IMR-90 (cell line): ENCODE results near the gene TMEM218. TPM values are rescaled to one million over a fixed set of nuclear protein-coding genes. Genes with fewer than 3 reads are reported as not detected.

Experiments used
- ATAC-seq: fragments of 200-7000 bp; cut with Tn5 transposase; 2 replicates; pipeline ENCODE4 v1.9.1; 2020; ENCODE audit warnings: low read depth, mild to moderate bottlenecking, moderate library complexity
- BruUV-seq: library from RNA; stranded (reverse); fragments of 400-500 nt; replicated peaks from 2 replicates; lab custom pipeline; 2021; lab: Mats Ljungman, UMichigan
- CTCF ChIA-PET: fragments of 300-600 bp; formaldehyde crosslinking; extraction: SDS; loops from one replicate; lab custom pipeline; 2021; ENCODE audit warnings: antibody characterized with exemption; lab: Yijun Ruan, JAX
- POLR2A ChIA-PET: fragments of 300-600 bp; sonication (Branson Sonifier 250); formaldehyde crosslinking; loops from one replicate; lab custom pipeline; 2022; ENCODE audit warnings: antibody characterized with exemption; ENCODE audit not compliant: unreplicated experiment; lab: Charles Lee
- DNase-seq: peaks from one replicate; pipeline ENCODE4 v3.0.0; 2013
- H2AFZ ChIP-seq: replicated peaks from 2 replicates; pipeline ENCODE3; 2013; ENCODE audit warnings: low read length, mild to moderate bottlenecking; ENCODE audit not compliant: poor library complexity
- H2AK5ac ChIP-seq: 2 replicates; pipeline ENCODE4 v1.6.1; 2013; ENCODE audit warnings: low read depth, low read length, inconsistent platforms
- H2AK9ac ChIP-seq: replicated peaks from 2 replicates; pipeline ENCODE3; 2013; ENCODE audit warnings: mild to moderate bottlenecking, low read depth, low read length, moderate library complexity; ENCODE audit not compliant: poor library complexity
- H2BK120ac ChIP-seq: 2 replicates; pipeline ENCODE4 v1.6.1; 2013; ENCODE audit warnings: low read depth, low read length, inconsistent platforms
- H2BK15ac ChIP-seq: 3 replicates; pipeline ENCODE4 v1.6.1; 2013; ENCODE audit warnings: low read depth, low read length, inconsistent platforms
- H2BK20ac ChIP-seq: 2 replicates; pipeline ENCODE4 v1.6.1; 2013; ENCODE audit warnings: low read depth, mild to moderate bottlenecking, inconsistent platforms, low read length, moderate library complexity
- H2BK5ac ChIP-seq: 2 replicates; pipeline ENCODE4 v1.6.1; 2013; ENCODE audit warnings: mild to moderate bottlenecking, low read depth, low read length, inconsistent platforms; ENCODE audit not compliant: poor library complexity, severe bottlenecking
- H3K14ac ChIP-seq: replicated peaks from 2 replicates; pipeline ENCODE4 v1.6.1; 2013; ENCODE audit warnings: low read depth, low read length, inconsistent platforms
- H3K18ac ChIP-seq: 2 replicates; pipeline ENCODE4 v1.6.1; 2013; ENCODE audit warnings: low read depth, low read length, control low read depth
- H3K23ac ChIP-seq: 2 replicates; pipeline ENCODE4 v1.6.1; 2013; ENCODE audit warnings: low read depth, low read length, inconsistent platforms
- H3K27ac ChIP-seq: 2 replicates; pipeline ENCODE4 v1.5.1; 2013; ENCODE audit warnings: mild to moderate bottlenecking, control low read depth, low read length; ENCODE audit not compliant: insufficient read depth
- H3K27me3 ChIP-seq: 2 replicates; pipeline ENCODE4 v1.6.1; 2013; ENCODE audit warnings: low read length; ENCODE audit not compliant: control insufficient read depth, insufficient read depth
- H3K36me3 ChIP-seq: 2 replicates; pipeline ENCODE4 v1.6.1; 2013; ENCODE audit warnings: low read length, mixed read lengths; ENCODE audit not compliant: control insufficient read depth, insufficient read depth
- H3K4ac ChIP-seq: 2 replicates; pipeline ENCODE4 v1.6.1; 2013; ENCODE audit warnings: low read depth, low read length, inconsistent platforms
- H3K4me1 ChIP-seq: 2 replicates; pipeline ENCODE4 v1.6.1; 2013; ENCODE audit warnings: low read length, mixed read lengths; ENCODE audit not compliant: control insufficient read depth, insufficient read depth
- H3K4me2 ChIP-seq: 2 replicates; pipeline ENCODE4 v1.6.1; 2013; ENCODE audit warnings: low read depth, mild to moderate bottlenecking, control low read depth, low read length, moderate library complexity
- H3K4me3 ChIP-seq: 2 replicates; pipeline ENCODE4 v1.5.1; 2013; ENCODE audit warnings: low read depth, mild to moderate bottlenecking, control low read depth, low read length, moderate library complexity; ENCODE audit not compliant: insufficient read depth
- H3K56ac ChIP-seq: 2 replicates; pipeline ENCODE4 v1.6.1; 2013; ENCODE audit warnings: low read length, inconsistent platforms; ENCODE audit not compliant: insufficient read depth; ENCODE audit errors: extremely low read depth
- H3K79me1 ChIP-seq, 2 experiments: 2 replicates each; pipeline ENCODE4 v1.6.1; 2013; ENCODE audit warnings: low read length in 2 of 2, inconsistent platforms in 1 of 2, low read depth in 1 of 2
- H3K9ac ChIP-seq: 2 replicates; pipeline ENCODE4 v1.6.1; 2013; ENCODE audit warnings: low read depth, low read length, control low read depth
- H3K9me1 ChIP-seq: 2 replicates; pipeline ENCODE4 v1.6.1; 2013; ENCODE audit warnings: low read length, inconsistent platforms; ENCODE audit not compliant: insufficient read depth
- H3K9me3 ChIP-seq: 2 replicates; pipeline ENCODE4 v1.6.1; 2013; ENCODE audit warnings: low read length; ENCODE audit not compliant: control insufficient read depth, insufficient read depth
- H4K20me1 ChIP-seq: 2 replicates; pipeline ENCODE4 v1.6.1; 2013; ENCODE audit warnings: low read length, inconsistent platforms; ENCODE audit not compliant: insufficient read depth
- H4K5ac ChIP-seq: 2 replicates; pipeline ENCODE4 v1.6.1; 2013; ENCODE audit warnings: mild to moderate bottlenecking, low read depth, low read length, control low read depth
- H4K8ac ChIP-seq, 2 experiments: 2 replicates each; pipeline ENCODE4 v1.6.1; 2013; ENCODE audit warnings: low read depth in 2 of 2, low read length in 2 of 2, control low read depth in 1 of 2, inconsistent platforms in 1 of 2
- H4K91ac ChIP-seq: 2 replicates; pipeline ENCODE4 v1.6.1; 2013; ENCODE audit warnings: low read depth, low read length, inconsistent platforms; ENCODE audit not compliant: insufficient read depth
- CEBPB ChIP-seq: IDR thresholded peaks from 2 replicates; pipeline ENCODE4 v1.6.1; 2012; ENCODE audit warnings: low read depth, low read length, improper control_type of control experiment
- CHD1 ChIP-seq: IDR thresholded peaks from 2 replicates; pipeline ENCODE4 v1.6.1; 2012; ENCODE audit warnings: low read depth, low read length, improper control_type of control experiment
- POLR2A ChIP-seq: IDR thresholded peaks from 2 replicates; pipeline ENCODE4 v1.6.1; 2012; ENCODE audit warnings: mild to moderate bottlenecking, low read depth, low read length
- RFX5 ChIP-seq: IDR thresholded peaks from 2 replicates; pipeline ENCODE4 v1.8.0; 2012; ENCODE audit warnings: low read depth, mild to moderate bottlenecking, low read length, moderate library complexity
- WGBS, 2 experiments: methylation state at CpG; one replicate each; pipeline versions ENCODE4 v1.1.5 to v1.1.7; 2013; ENCODE audit warnings: missing lambda C conversion rate in 2 of 2; ENCODE audit not compliant: insufficient read length in 1 of 2; ENCODE audit errors: extremely low coverage in 2 of 2; 5-methylcytosine and 5-hydroxymethylcytosine counted together
- dilution Hi-C: fragments of 300-500 bp; cut with HindIII; formaldehyde crosslinking; loops from one replicate; pipeline ENCODE4 v1.14.3; 2018; ENCODE audit warnings: low sequenced_read_pairs; ENCODE audit not compliant: unreplicated experiment
- in situ Hi-C: fragments of 300-500 bp; cut with MboI; formaldehyde crosslinking; loops from 3 replicates; pipeline ENCODE4 v1.14.3; 2019; ENCODE audit warnings: low sequenced_read_pairs, inconsistent platforms, mixed read lengths
- intact Hi-C: fragments of 100-400 bp; cut with micrococcal nuclease; formaldehyde crosslinking; loops from 2 replicates; pipeline ENCODE4 v1.10.0; 2022
- polyA plus RNA-seq, 3 experiments: library from polyadenylated mRNA; depleted of rRNA; stranded (reverse); fragments of >200 nt; gene quantifications; 2 replicates each; pipeline ENCODE4 v1.2.3, GENCODE V29; 2012; ENCODE audit warnings: low replicate concordance in 1 of 3
- total RNA-seq: library from RNA; depleted of rRNA; stranded (reverse); fragments of >200 nt; gene quantifications from 2 replicates; pipeline ENCODE4 v1.2.3, GENCODE V29; 2012

TMEM218 gene
- total and polyA plus RNA-seq, 2 of the 4 experiments (the other 2 are of a cell fraction), result 19.4 to 23.0 TPM

DNA sequence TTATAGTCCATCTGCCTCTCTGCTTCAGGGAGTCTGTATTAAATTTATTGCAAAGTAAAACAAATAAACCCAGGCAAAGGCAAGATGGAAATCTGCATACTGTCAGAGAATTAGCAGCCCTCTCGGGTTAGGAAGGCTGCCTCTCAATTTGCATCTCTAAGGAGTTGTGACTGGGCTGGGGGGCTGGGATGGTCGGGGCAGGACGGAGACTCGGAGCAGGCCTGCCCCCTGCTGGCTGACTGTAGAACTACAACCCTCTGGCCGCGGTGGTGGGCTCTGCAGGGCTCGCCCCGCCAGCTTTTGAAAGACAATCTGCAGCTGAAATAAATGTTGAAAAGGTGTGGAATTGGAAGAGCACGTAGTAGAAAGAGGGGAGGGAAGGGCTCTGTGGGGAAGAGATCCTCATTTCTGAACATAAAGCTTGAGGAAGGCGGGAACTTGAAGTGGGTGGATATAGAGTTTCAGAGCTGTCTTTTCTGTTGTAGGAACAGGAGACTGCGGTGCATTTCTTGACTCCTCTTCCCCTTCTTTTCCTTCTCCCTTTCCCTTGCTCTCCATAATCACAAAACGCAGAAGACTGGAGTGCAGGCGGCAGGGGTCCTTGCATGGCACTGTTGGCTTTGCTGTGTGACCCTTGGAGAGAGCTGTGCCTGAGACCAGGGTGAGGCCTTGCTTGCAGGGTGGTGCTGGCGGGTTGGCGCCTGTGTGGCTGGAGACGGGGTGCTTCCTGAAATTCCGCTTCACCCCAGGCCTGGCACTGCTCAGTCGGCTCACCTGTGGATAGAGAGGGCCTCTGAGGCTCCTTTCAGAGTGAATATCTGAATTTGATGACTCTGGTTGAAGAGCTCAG, 30.5 kb upstream of the TMEM218 start (continued):
- TF ChIP-seq CHD1 (no peak), RFX5 (no peak), CEBPB (no peak)

DNA sequence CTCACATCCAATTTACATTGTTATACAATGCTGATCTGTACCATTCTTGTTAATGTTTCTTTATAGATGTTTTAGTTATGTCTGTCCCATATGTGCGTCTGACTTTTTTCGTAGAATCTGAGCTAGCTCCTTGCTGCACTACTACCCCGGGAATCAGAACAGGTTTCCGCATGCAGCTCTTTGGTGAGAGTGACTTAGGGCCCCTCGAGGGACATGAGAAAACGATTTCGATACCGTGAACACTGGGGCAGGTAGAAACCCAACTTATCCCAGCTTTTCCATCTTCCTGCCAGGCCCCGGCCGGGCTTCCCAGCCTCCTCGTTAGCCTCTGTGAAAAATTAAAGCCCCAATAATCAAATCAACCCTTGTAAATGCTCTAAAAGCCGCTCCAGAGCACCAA, 29.8 kb upstream of the TMEM218 start:
- H2AFZ ChIP-seq, result no peak overlapping the region
- peaks cover 13% of the 10 kb centered on the region for H3K27me3 ChIP-seq
- H2BK15ac ChIP-seq, result no peak overlapping the region
- H3K9ac ChIP-seq, result no peak overlapping the region
- no peak overlapping the region for H3K14ac ChIP-seq
- intact Hi-C loops (loop anchor here (1.0 to 5.0 kb wide), 6 partner anchors 50 to 724 kb away; no protein-coding TSS in a partner anchor), in situ Hi-C loops (loop anchor here (10.0 kb wide), 1 partner anchor 166 kb away; no protein-coding TSS in a partner anchor), dilution Hi-C loops (no loop called here)
- H3K27ac ChIP-seq, result no peak overlapping the region
- TF ChIP-seq POLR2A, result no peak
- no peak overlapping the region for H3K56ac ChIP-seq
- no peak overlapping the region for H2AK9ac ChIP-seq
- ATAC-seq (no peak), DNase-seq (no peak)
- H3K36me3 ChIP-seq, result no peaks in the 10 kb centered on the region
- no TSS peak for BruUV-seq
- H3K9me1 ChIP-seq, result no peaks in the 10 kb centered on the region
- H4K20me1 ChIP-seq, result no peaks in the 10 kb centered on the region
- H3K4me3 ChIP-seq, result no peak overlapping the region
- no peak overlapping the region for H2BK5ac ChIP-seq
- POLR2A ChIA-PET, result no interaction called here
- no peak overlapping the region for H3K4me2 ChIP-seq
- no peaks in the 10 kb centered on the region; the same call in 1 of the 2 replicates for H3K4me1 ChIP-seq
- H2BK120ac ChIP-seq, result no peak overlapping the region
- H2AK5ac ChIP-seq, result no peak overlapping the region
- no peaks in the 10 kb centered on the region for H3K9me3 ChIP-seq
- WGBS, 2 experiments, result 100% methylated on average over 1 of the region's 12 CpGs; no CpG with 5 or more reads in 1 of the 2 experiments
- no peak overlapping the region for H4K5ac ChIP-seq
- no peak overlapping the region for H2BK20ac ChIP-seq
- no peak overlapping the region for H3K18ac ChIP-seq
- H3K4ac ChIP-seq, result no peak overlapping the region
- H4K91ac ChIP-seq, result no peak overlapping the region
- H3K23ac ChIP-seq, result no peak overlapping the region
- no peak overlapping the region for H4K8ac ChIP-seq
- CTCF ChIA-PET, result interaction anchor here (0.7 to 3.5 kb wide), 7 partner anchors 8 to 264 kb away, joined by 3 to 34 read pairs (median 3); no protein-coding TSS in a partner anchor
- H3K79me1 ChIP-seq, result no peaks in the 10 kb centered on the region
